Mucosa of rectum (tissue), 2 donors: ENCODE results near the gene ITPR2.
"Not testable (repeated sequence)": the region's sequence is repeated elsewhere in the genome, so short reads cannot be mapped to it uniquely, and the experiment has no call there.

ENCODE experiments used
- H3K27ac ChIP-seq, 2 donors: one replicate each; pipeline ENCODE4 v1.7.0; 2013; ENCODE audit warnings: inconsistent platforms in 2 of 2, low read depth in 2 of 2, low read length in 2 of 2
- H3K27me3 ChIP-seq, 2 donors: one replicate each; pipeline ENCODE4 v1.7.0; 2013; ENCODE audit warnings: low read length in 2 of 2; ENCODE audit not compliant: control insufficient read depth in 2 of 2, insufficient read depth in 2 of 2
- H3K36me3 ChIP-seq, 2 donors: one replicate each; pipeline ENCODE4 v1.7.0; 2013; ENCODE audit warnings: low read length in 2 of 2; ENCODE audit not compliant: control insufficient read depth in 2 of 2, insufficient read depth in 2 of 2
- H3K4me1 ChIP-seq, 2 donors: one replicate each; pipeline ENCODE4 v1.7.0; 2013; ENCODE audit warnings: low read length in 2 of 2, mild to moderate bottlenecking in 1 of 2; ENCODE audit not compliant: control insufficient read depth in 2 of 2, insufficient read depth in 2 of 2
- H3K4me3 ChIP-seq, 2 donors: one replicate each; pipeline ENCODE4 v1.7.0; 2013; ENCODE audit warnings: low read length in 2 of 2
- H3K9ac ChIP-seq, 2 donors: one replicate each; pipeline ENCODE4 v1.7.0; 2013; ENCODE audit warnings: low read length in 2 of 2, low read depth in 1 of 2, mild to moderate bottlenecking in 1 of 2
- H3K9me3 ChIP-seq, 2 donors: one replicate each; pipeline ENCODE4 v1.7.0; 2013; ENCODE audit warnings: low read length in 2 of 2; ENCODE audit not compliant: control insufficient read depth in 2 of 2
- donor health status: healthy.
- donor health status: Normal muscosa, but diverticular disease.

The ITPR2 gene

GRCh38 chr12:26791301-26791791 is 41.6 kb downstream of the ITPR2 start:
- peak overlapping the region in 1 of 2 donors; percentile 11 for H3K9ac ChIP-seq
- H3K4me1 ChIP-seq, result peaks cover 15 to 17% of the 10 kb centered on the region in 2 donors

GRCh38 chr12:26790645-26790994 is 42.4 kb downstream of the ITPR2 start:
- H3K27me3 ChIP-seq, result no peaks in the 10 kb centered on the region
- H3K27ac ChIP-seq, result peak overlapping the region; percentile 3 to 37
- H3K9me3 ChIP-seq, result no peaks in the 10 kb centered on the region
- peaks cover 15 to 17% of the 10 kb centered on the region in 2 donors for H3K4me1 ChIP-seq
- peak overlapping the region in 1 of 2 donors; percentile 33 for H3K9ac ChIP-seq
- no peak overlapping the region for H3K4me3 ChIP-seq
- no peaks in the 10 kb centered on the region for H3K36me3 ChIP-seq

More at GRCh38 chr12:26791301-26791791, 41.6 kb downstream of the ITPR2 start:
- no peaks in the 10 kb centered on the region for H3K36me3 ChIP-seq
- no peaks in the 10 kb centered on the region for H3K9me3 ChIP-seq
- no peaks in the 10 kb centered on the region for H3K27me3 ChIP-seq
- no peak overlapping the region for H3K27ac ChIP-seq
- H3K4me3 ChIP-seq, result no peak overlapping the region

- H3K27me3 ChIP-seq, result no peaks in the 10 kb centered on the region
- H3K9me3 ChIP-seq, result no peaks in the 10 kb centered on the region
- no peak overlapping the region for H3K4me3 ChIP-seq
- peaks cover 15 to 17% of the 10 kb centered on the region in 2 donors for H3K4me1 ChIP-seq
- no peaks in the 10 kb centered on the region for H3K36me3 ChIP-seq
- H3K27ac ChIP-seq, result peak overlapping the region; percentile 3 to 37
- H3K9ac ChIP-seq, result peak overlapping the region in 1 of 2 donors; percentile 33
Observed at GRCh38 chr12:26789731-26790644, 43.0 kb downstream of the ITPR2 start.

- H3K9me3 ChIP-seq, result no peaks in the 10 kb centered on the region
- H3K4me1 ChIP-seq, result peaks cover 14 to 15% of the 10 kb centered on the region in 2 donors
- H3K36me3 ChIP-seq, result no peaks in the 10 kb centered on the region
- H3K27ac ChIP-seq, result peak overlapping the region in 1 of 2 donors; percentile 16
- H3K27me3 ChIP-seq, result no peaks in the 10 kb centered on the region
- no peak overlapping the region for H3K4me3 ChIP-seq
- no peak overlapping the region for H3K9ac ChIP-seq
Observed at GRCh38 chr12:26786865-26787514, 46.0 kb downstream of the ITPR2 start.

GRCh38 chr12:26786491-26786864 is 46.5 kb downstream of the ITPR2 start:
- Histone ChIP-seq H3K36me3 (no peaks in the 10 kb centered on the region), H3K4me1 (peaks cover 9 to 11% of the 10 kb centered on the region in 2 donors), H3K9me3 (no peaks in the 10 kb centered on the region), H3K9ac (no peak overlapping the region), H3K27me3 (no peaks in the 10 kb centered on the region), H3K4me3 (no peak overlapping the region), H3K27ac (no peak overlapping the region)

- not testable (repeated sequence) for H3K4me3 ChIP-seq, H3K4me1 ChIP-seq, H3K9me3 ChIP-seq, H3K27me3 ChIP-seq, H3K36me3 ChIP-seq, H3K27ac ChIP-seq, H3K9ac ChIP-seq
Observed at GRCh38 chr12:26783816-26784379, 49.1 kb downstream of the ITPR2 start.

- Histone ChIP-seq H3K27me3 (no peaks in the 10 kb centered on the region), H3K36me3 (no peaks in the 10 kb centered on the region), H3K27ac (no peak overlapping the region), H3K4me3 (no peak overlapping the region), H3K9ac (no peak overlapping the region), H3K9me3 (no peaks in the 10 kb centered on the region), H3K4me1 (peaks cover 0 to 5% of the 10 kb centered on the region in 2 donors)
Observed at GRCh38 chr12:26783131-26783526, 49.9 kb downstream of the ITPR2 start.

GRCh38 chr12:26782372-26783130 is 50.4 kb downstream of the ITPR2 start:
- no peaks in the 10 kb centered on the region for H3K9me3 ChIP-seq
- no peak overlapping the region for H3K27ac ChIP-seq
- H3K36me3 ChIP-seq, result no peaks in the 10 kb centered on the region

GRCh38 chr12:26780656-26781055 is 52.3 kb downstream of the ITPR2 start:
- H3K36me3 ChIP-seq, H3K9ac ChIP-seq, H3K27ac ChIP-seq, H3K4me1 ChIP-seq, H3K4me3 ChIP-seq, H3K27me3 ChIP-seq, H3K9me3 ChIP-seq: not testable (repeated sequence)

More at GRCh38 chr12:26782372-26783130, 50.4 kb downstream of the ITPR2 start:
- H3K4me1 ChIP-seq, result peaks cover 0 to 5% of the 10 kb centered on the region in 2 donors
- H3K9ac ChIP-seq, result no peak overlapping the region
- H3K27me3 ChIP-seq, result no peaks in the 10 kb centered on the region
- H3K4me3 ChIP-seq, result no peak overlapping the region
